Sigmoid colon (tissue), 7 donors: ENCODE measurements around the gene DNAJA3. TPM values are rescaled to one million over a fixed set of nuclear protein-coding genes. Genes with fewer than 3 reads are reported as not detected.

Source experiments
- DNase-seq: peaks from one replicate; pipeline ENCODE4 v3.0.0-alpha.2; 2019
- H3K27ac ChIP-seq, 4 donors: fragments of 200-600 bp; sonication (generic); one replicate each; pipeline ENCODE4 v1.5.1; 2016 to 2019; ENCODE audit warnings: mild to moderate bottlenecking in 1 of 4
- H3K27me3 ChIP-seq, 3 donors: fragments of 200-600 bp; sonication (generic); one replicate each; pipeline ENCODE4 v1.5.1; 2019; ENCODE audit warnings: mild to moderate bottlenecking in 1 of 3
- H3K36me3 ChIP-seq, 4 donors: fragments of 200-600 bp; sonication (generic); one replicate each; pipeline ENCODE4 v1.5.1; 2016 to 2019
- H3K4me1 ChIP-seq, 4 donors: fragments of 200-600 bp; sonication (generic); one replicate each; pipeline ENCODE4 v1.5.1; 2017 to 2019
- H3K4me3 ChIP-seq, 4 donors: fragments of 200-600 bp; sonication (generic); one replicate each; pipeline ENCODE4 v1.5.1; 2017 to 2019; ENCODE audit warnings: mild to moderate bottlenecking in 2 of 4, moderate library complexity in 1 of 4
- H3K9me3 ChIP-seq, 4 donors: fragments of 200-600 bp in 3 of 4; sonication (generic) in 3 of 4; one replicate each; pipeline versions ENCODE4 v1.5.1 to v1.6.1; 2013 to 2019
- EP300 ChIP-seq, 4 donors: sonication (generic); formaldehyde crosslinking; IDR thresholded peaks; one replicate each; pipeline ENCODE4 v1.6.1; 2017; ENCODE audit warnings: antibody characterized with exemption in 4 of 4
- POLR2A ChIP-seq, 2 donors: fragments of 450-650 bp; IDR thresholded peaks; one replicate each; pipeline ENCODE4 v1.6.1; 2016; ENCODE audit warnings: antibody characterized with exemption in 2 of 2, mild to moderate bottlenecking in 2 of 2, moderate library complexity in 2 of 2
- POLR2AphosphoS5 ChIP-seq, 4 donors: sonication (generic); formaldehyde crosslinking; IDR thresholded peaks; one replicate each; pipeline ENCODE4 v1.6.1; 2017; ENCODE audit warnings: antibody characterized with exemption in 4 of 4
- WGBS, 2 donors: extraction: QIAGEN DNeasy Blood & Tissue Kit; methylation state at CpG; one replicate each; pipeline ENCODE4 v1.1.7; 2013; 5-methylcytosine and 5-hydroxymethylcytosine counted together
- intact Hi-C: fragments of 100-400 bp; cut with DNase I; formaldehyde crosslinking; loops from one replicate; pipeline ENCODE4 v1.15.1; 2023
- polyA plus RNA-seq, 3 donors: library from polyadenylated mRNA; stranded (reverse); fragments of 200-250 nt; gene quantifications; one replicate each; pipeline ENCODE4 v1.2.3, GENCODE V29; 2013
- total RNA-seq, 4 donors: library from RNA; depleted of rRNA; stranded (reverse); fragments of >200 nt; gene quantifications; one replicate each; pipeline ENCODE4 v1.1.0, GENCODE V29; 2016
- TF ChIP-seq, protein P1 (sequence below), 4 experiments: fragments of 450-650 bp in 3 of 4; fragments of 200-600 bp in 1 of 4; IDR thresholded peaks; one replicate each; pipeline ENCODE4 v1.5.1; 2016 to 2019; ENCODE audit warnings: antibody characterized with exemption in 4 of 4, mild to moderate bottlenecking in 3 of 4, moderate library complexity in 2 of 4
- donor health status: healthy with polysubstance abuse.
- donor health status: Bipolar disorder and iron deficiency.
- donor health status: healthy.

The DNAJA3 gene
- total and polyA plus RNA-seq, 7 donors = 28.2 to 53.3 (median 44.2) TPM

DNA sequence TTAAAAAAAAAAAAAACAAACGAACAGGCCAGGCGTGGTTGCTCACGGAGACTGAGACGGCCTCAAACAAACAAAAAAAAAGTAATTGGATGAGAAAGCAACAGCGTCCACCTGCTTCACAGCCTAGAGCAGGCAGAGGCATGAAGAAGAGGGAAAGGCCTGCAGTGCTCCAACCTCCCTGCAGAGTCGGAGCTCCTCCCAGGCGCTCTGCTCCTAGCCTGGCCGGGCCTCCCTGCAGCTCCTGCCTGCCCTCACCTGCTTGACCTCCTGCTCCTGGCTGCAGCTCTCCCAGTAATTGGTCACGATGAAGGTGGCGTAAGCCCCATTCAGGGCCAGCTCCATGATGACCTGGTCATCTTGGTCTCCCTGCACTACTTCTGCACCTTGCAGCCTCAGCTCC lies 43.3 kb downstream of the DNAJA3 start:
- Histone ChIP-seq H3K4me1 (peaks cover 0 to 10% (median 3%) of the 10 kb centered on the region in 4 donors), H3K4me3 (no peak overlapping the region), H3K9me3 (no peaks in the 10 kb centered on the region), H3K36me3 (peaks cover 0 to 46% (median 22%) of the 10 kb centered on the region in 4 donors), H3K27me3 (no peaks in the 10 kb centered on the region), H3K27ac (no peak overlapping the region)
- TF ChIP-seq POLR2AphosphoS5 (IDR thresholded peaks at IDR 0.05) = no peak
- no peak for TF ChIP-seq EP300 (IDR thresholded peaks at IDR 0.05)
- TF ChIP-seq, protein P1, sequence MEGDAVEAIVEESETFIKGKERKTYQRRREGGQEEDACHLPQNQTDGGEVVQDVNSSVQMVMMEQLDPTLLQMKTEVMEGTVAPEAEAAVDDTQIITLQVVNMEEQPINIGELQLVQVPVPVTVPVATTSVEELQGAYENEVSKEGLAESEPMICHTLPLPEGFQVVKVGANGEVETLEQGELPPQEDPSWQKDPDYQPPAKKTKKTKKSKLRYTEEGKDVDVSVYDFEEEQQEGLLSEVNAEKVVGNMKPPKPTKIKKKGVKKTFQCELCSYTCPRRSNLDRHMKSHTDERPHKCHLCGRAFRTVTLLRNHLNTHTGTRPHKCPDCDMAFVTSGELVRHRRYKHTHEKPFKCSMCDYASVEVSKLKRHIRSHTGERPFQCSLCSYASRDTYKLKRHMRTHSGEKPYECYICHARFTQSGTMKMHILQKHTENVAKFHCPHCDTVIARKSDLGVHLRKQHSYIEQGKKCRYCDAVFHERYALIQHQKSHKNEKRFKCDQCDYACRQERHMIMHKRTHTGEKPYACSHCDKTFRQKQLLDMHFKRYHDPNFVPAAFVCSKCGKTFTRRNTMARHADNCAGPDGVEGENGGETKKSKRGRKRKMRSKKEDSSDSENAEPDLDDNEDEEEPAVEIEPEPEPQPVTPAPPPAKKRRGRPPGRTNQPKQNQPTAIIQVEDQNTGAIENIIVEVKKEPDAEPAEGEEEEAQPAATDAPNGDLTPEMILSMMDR (IDR thresholded peaks at IDR 0.05) = no peak
- TF ChIP-seq POLR2A (IDR thresholded peaks at IDR 0.05) = no peak
- 84 to 92% methylated on average over 10 of the region's 10 CpGs for WGBS, 2 donors
- intact Hi-C loops = no loop called here
- DNase-seq = no peak

GRCh38 chr16:4471869-4472268 lies 46.2 kb downstream of the DNAJA3 start:
- H3K9me3 ChIP-seq = no peaks in the 10 kb centered on the region
- intact Hi-C loops = no loop called here
- peaks cover 0 to 32% (median 9%) of the 10 kb centered on the region in 4 donors for H3K4me1 ChIP-seq
- no peaks in the 10 kb centered on the region for H3K27me3 ChIP-seq
- peaks cover 0 to 23% (median 12%) of the 10 kb centered on the region in 4 donors for H3K36me3 ChIP-seq
- DNase-seq = no peak
- TF ChIP-seq POLR2AphosphoS5 (IDR thresholded peaks at IDR 0.05) (no peak), EP300 (IDR thresholded peaks at IDR 0.05) (no peak), POLR2A (IDR thresholded peaks at IDR 0.05) (no peak)
- TF ChIP-seq, protein P1 (IDR thresholded peaks at IDR 0.05) = no peak
- H3K4me3 ChIP-seq = no peak overlapping the region
- H3K27ac ChIP-seq = no peak overlapping the region
- 96 to 98% methylated on average over 5 of the region's 5 CpGs for WGBS, 2 donors

DNA sequence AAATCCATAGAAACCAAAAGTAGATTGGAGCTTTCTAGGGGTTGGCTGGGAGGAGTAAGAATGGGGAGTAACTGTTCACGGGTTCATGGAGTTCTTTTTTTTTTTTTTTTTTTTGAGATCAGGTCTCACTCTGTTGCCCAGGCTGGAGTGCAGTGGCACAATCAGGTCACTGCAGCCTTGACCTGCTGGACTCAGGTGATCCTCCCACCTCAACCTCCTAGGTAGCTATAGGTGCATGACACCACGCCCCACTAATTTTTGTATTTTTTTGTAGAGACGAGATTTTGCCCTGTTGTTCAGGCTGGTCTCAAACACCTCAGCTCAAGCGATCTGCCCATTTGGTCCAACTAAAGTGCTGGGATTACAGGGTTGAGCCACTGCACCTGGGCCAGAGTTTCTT lies 47.2 kb downstream of the DNAJA3 start:
- no peaks in the 10 kb centered on the region for H3K9me3 ChIP-seq

GRCh38 chr16:4474192-4474961 lies 48.7 kb downstream of the DNAJA3 start, which contains the start of gene NMRAL1:
Gene NMRAL1 (minus strand): TSS chr16:4474625. CDS start chr16:4474132, 493 bp downstream.
- Histone ChIP-seq H3K9me3 (no peaks in the 10 kb centered on the region), H3K27me3 (no peaks in the 10 kb centered on the region), H3K36me3 (peaks cover 0 to 7% (median 2%) of the 10 kb centered on the region in 4 donors), H3K4me1 (peaks cover 0 to 48% (median 16%) of the 10 kb centered on the region in 4 donors), H3K27ac (peak within 1 kb of the TSS; percentile 77 to 86 (median 82)), H3K4me3 (peak within 1 kb of the TSS; percentile 61 to 84 (median 78))
- TF ChIP-seq, protein P1 (IDR thresholded peaks at IDR 0.05) = no peak
- TF ChIP-seq POLR2AphosphoS5 (IDR thresholded peaks at IDR 0.05) = peak; percentile 52 to 89 (median 84)
- peak in 1 of 4 donors; percentile 59 for TF ChIP-seq EP300 (IDR thresholded peaks at IDR 0.05)
- TF ChIP-seq POLR2A (IDR thresholded peaks at IDR 0.05) = peak; percentile 18 to 22
- WGBS, 2 donors = 3 to 4% methylated on average over 60 of the region's 60 CpGs
- intact Hi-C loops = no loop called here
- DNase-seq = peak; percentile 95

More for the DNA sequence above, 47.2 kb downstream of the DNAJA3 start:
- Histone ChIP-seq H3K36me3 (peaks cover 0 to 18% (median 10%) of the 10 kb centered on the region in 4 donors), H3K4me1 (peaks cover 0 to 42% (median 14%) of the 10 kb centered on the region in 4 donors), H3K27ac (no peak overlapping the region), H3K4me3 (no peak overlapping the region), H3K27me3 (no peaks in the 10 kb centered on the region)
- no peak for DNase-seq
- 72 to 83% methylated on average over 4 of the region's 4 CpGs for WGBS, 2 donors
- TF ChIP-seq, protein P1 (IDR thresholded peaks at IDR 0.05) = no peak
- TF ChIP-seq POLR2AphosphoS5 (IDR thresholded peaks at IDR 0.05) = no peak
- TF ChIP-seq EP300 (IDR thresholded peaks at IDR 0.05) = no peak
- intact Hi-C loops = no loop called here
